Measurements from ENCODE around the gene P3H2. TPM values are rescaled to one million over a fixed set of nuclear protein-coding genes. Genes with fewer than 3 reads are reported as not detected.

P3H2 gene
- total and polyA plus RNA-seq, 9 of the 15 experiments (the other 6 are each of a cell fraction or from before 2014, with no cell fraction given) = 0.04 to 0.26 (median 0.22) TPM; not detected in 6

DNA sequence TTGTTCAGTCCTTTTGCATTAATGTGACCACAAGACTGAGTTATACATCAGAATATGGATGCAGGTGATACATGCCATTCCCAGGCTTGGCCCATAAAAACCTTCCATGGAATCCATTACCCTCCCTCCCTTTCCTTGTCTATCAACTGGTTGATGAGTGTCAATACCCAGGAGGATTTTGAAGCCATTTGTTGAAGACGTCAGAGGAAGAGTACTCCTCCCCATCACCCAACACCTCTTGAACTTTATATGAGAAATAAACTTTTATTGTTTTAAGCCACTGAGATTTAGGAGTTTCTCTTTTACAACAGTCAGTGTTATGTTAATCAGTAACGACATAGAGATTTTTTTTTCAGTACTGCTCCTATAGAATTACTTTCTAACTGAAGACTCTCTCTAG, 55.5 kb downstream of the P3H2 start (continued):
- TF ChIP-seq, protein P1, sequence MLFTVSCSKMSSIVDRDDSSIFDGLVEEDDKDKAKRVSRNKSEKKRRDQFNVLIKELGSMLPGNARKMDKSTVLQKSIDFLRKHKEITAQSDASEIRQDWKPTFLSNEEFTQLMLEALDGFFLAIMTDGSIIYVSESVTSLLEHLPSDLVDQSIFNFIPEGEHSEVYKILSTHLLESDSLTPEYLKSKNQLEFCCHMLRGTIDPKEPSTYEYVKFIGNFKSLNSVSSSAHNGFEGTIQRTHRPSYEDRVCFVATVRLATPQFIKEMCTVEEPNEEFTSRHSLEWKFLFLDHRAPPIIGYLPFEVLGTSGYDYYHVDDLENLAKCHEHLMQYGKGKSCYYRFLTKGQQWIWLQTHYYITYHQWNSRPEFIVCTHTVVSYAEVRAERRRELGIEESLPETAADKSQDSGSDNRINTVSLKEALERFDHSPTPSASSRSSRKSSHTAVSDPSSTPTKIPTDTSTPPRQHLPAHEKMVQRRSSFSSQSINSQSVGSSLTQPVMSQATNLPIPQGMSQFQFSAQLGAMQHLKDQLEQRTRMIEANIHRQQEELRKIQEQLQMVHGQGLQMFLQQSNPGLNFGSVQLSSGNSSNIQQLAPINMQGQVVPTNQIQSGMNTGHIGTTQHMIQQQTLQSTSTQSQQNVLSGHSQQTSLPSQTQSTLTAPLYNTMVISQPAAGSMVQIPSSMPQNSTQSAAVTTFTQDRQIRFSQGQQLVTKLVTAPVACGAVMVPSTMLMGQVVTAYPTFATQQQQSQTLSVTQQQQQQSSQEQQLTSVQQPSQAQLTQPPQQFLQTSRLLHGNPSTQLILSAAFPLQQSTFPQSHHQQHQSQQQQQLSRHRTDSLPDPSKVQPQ (CRISPR knock-in tag; IDR thresholded peaks at IDR 0.05; ENCODE audit: borderline replicate concordance) = no peak
- TF ChIP-seq TEAD4 (IDR thresholded peaks at IDR 0.05; ENCODE audit: low read length) = no peak
- TF ChIP-seq TEAD4 (CRISPR knock-in tag; IDR thresholded peaks at IDR 0.05; ENCODE audit: borderline replicate concordance) = no peak

DNA sequence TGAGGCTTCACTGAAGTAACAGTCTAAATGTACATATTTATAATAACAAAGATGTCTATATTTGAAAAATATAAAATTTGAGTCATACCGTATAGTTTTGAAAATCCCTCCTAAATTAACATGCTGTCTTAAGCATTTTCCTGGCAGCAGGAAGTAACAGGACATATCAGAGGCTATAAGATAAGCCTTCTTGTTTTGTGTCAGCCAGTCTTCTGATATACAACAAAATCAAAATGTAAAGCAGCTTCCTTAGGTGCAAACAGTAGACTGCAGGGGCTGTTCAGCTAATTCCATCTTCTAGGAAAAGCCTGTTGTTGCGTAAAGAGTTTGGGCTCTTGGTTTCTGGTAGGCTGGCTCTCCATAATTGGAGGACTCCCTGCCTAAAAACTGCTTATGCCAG, 56.0 kb downstream of the P3H2 start:
- H3K4me1 ChIP-seq (replicated peaks in 1 of 2; ENCODE audit: control insufficient read depth in 2 of 2, insufficient read depth in 2 of 2, low read length in 2 of 2) = no peaks in the 10 kb centered on the region
- H3K9me1 ChIP-seq (ENCODE audit: control insufficient read depth, insufficient read depth, low read length) = no peaks in the 10 kb centered on the region
- no peak overlapping the region for H3K4me2 ChIP-seq (ENCODE audit: insufficient read depth, low read length)
- no peak overlapping the region for H3K27ac ChIP-seq (ENCODE audit: extremely low read depth, low read depth, low read length)
- no peak overlapping the region for H3K9ac ChIP-seq (ENCODE audit: insufficient read depth in 1 of 2, low read depth in 2 of 2, low read length in 2 of 2)
- H4K20me1 ChIP-seq (replicated peaks; ENCODE audit: control insufficient read depth, insufficient read depth, low read length) = no peaks in the 10 kb centered on the region
- H3K36me3 ChIP-seq (ENCODE audit: control insufficient read depth, insufficient read depth, low read length) = no peaks in the 10 kb centered on the region
- no peaks in the 10 kb centered on the region for H3K79me2 ChIP-seq (ENCODE audit: control insufficient read depth, insufficient read depth, low read length)
- BruUV-seq (replicated peaks) = no TSS peak
- no peaks in the 10 kb centered on the region for H3K9me3 ChIP-seq (replicated peaks; ENCODE audit: control insufficient read depth, insufficient read depth, low read depth, low read length)
- in situ Hi-C loops (cut with MboI) = no loop called here
- DNase-seq (ENCODE audit: extremely low read depth in 1 of 4, low spot score in 3 of 4) (no peak), ATAC-seq (no peak), FAIRE-seq (no peak)
- ChIA-PET CTCF (ENCODE audit: low intra/inter-chr PET ratio) (no interaction called here), POLR2A (no interaction called here)
- no peak overlapping the region for H2AFZ ChIP-seq (ENCODE audit: low read depth, low read length)
- H3K27me3 ChIP-seq (ENCODE audit: control insufficient read depth in 2 of 2, insufficient read depth in 2 of 2, low read length in 2 of 2) = no peaks in the 10 kb centered on the region
- H3K4me3 ChIP-seq = no peak overlapping the region
- intact Hi-C loops (cut with micrococcal nuclease) = no loop called here
- WGBS (ENCODE audit: insufficient coverage, low coverage, missing lambda C conversion rate) = 2% methylated on average over 2 of the region's 2 CpGs
- TF ChIP-seq SREBF1 (IDR thresholded peaks at IDR 0.05; ENCODE audit: borderline replicate concordance, low read depth, low read length) (no peak), MIER1 (IDR thresholded peaks at IDR 0.05; ENCODE audit: low read depth) (no peak), TBL1XR1 (IDR thresholded peaks at IDR 0.05; ENCODE audit: low read length in 2 of 2) (no peak), LCOR (CRISPR knock-in tag; IDR thresholded peaks at IDR 0.05) (no peak), ZNF23 (CRISPR knock-in tag; IDR thresholded peaks at IDR 0.05) (no peak)
- TF ChIP-seq, protein P2, sequence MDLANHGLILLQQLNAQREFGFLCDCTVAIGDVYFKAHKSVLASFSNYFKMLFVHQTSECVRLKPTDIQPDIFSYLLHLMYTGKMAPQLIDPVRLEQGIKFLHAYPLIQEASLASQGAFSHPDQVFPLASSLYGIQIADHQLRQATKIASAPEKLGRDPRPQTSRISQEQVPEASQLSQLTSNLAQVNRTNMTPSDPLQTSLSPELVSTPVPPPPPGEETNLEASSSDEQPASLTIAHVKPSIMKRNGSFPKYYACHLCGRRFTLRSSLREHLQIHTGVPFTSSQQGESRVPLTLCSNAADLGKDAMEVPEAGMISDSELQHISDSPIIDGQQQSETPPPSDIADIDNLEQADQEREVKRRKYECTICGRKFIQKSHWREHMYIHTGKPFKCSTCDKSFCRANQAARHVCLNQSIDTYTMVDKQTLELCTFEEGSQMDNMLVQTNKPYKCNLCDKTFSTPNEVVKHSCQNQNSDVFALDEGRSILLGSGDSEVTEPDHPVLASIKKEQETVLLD (IDR thresholded peaks at IDR 0.05) = no peak
